HepG2 (cell line): ENCODE measurements around the gene EPHA10. TPM values are rescaled to one million over a fixed set of nuclear protein-coding genes. Genes with fewer than 3 reads are reported as not detected.
A peak's percentile ranks its signal among the peaks of the same experiment; 100 is the strongest.

Source experiments
- ARNT2 ChIP-seq: sonication (generic); formaldehyde crosslinking; IDR thresholded peaks from 2 replicates; pipeline ENCODE4 v1.8.0; 2022; ENCODE audit warnings: mild to moderate bottlenecking, low read depth, missing genetic modification reagents, moderate library complexity
- CEBPG ChIP-seq: IDR thresholded peaks from 2 replicates; pipeline ENCODE4 v1.6.1; 2016
- CENPX ChIP-seq: sonication (generic); formaldehyde crosslinking; IDR thresholded peaks from 2 replicates; pipeline ENCODE4 v1.9.0; 2021; ENCODE audit warnings: mild to moderate bottlenecking, missing genetic modification reagents, moderate library complexity
- DMAP1 ChIP-seq: IDR thresholded peaks from 2 replicates; pipeline ENCODE4 v1.6.1; 2016
- DNMT3B ChIP-seq: conservative IDR thresholded peaks from 2 replicates; pipeline ENCODE4 v1.6.1; 2016; ENCODE audit warnings: missing biosample characterization, control low read depth
- FOSL2 ChIP-seq: sonication (generic); formaldehyde crosslinking; IDR thresholded peaks from 2 replicates; pipeline ENCODE4 v1.4.0; 2020; ENCODE audit warnings: missing genetic modification reagents
- FOXM1 ChIP-seq: sonication (generic); formaldehyde crosslinking; IDR thresholded peaks from 2 replicates; pipeline ENCODE4 v1.5.0; 2020; ENCODE audit warnings: missing genetic modification reagents
- NFKBIZ ChIP-seq: IDR thresholded peaks from 2 replicates; pipeline ENCODE4 v1.6.1; 2018; ENCODE audit warnings: missing genetic modification reagents, missing compliant biosample characterization
- NFYC ChIP-seq: IDR thresholded peaks from 2 replicates; pipeline ENCODE4 v1.6.1; 2016; ENCODE audit warnings: missing genetic modification reagents, missing compliant biosample characterization
- PHF20 ChIP-seq: sonication (generic); formaldehyde crosslinking; IDR thresholded peaks from 2 replicates; pipeline ENCODE4 v1.5.0; 2020; ENCODE audit warnings: mild to moderate bottlenecking, missing genetic modification reagents
- POLR2AphosphoS5 ChIP-seq: IDR thresholded peaks from 2 replicates; pipeline ENCODE4 v1.6.1; 2012; ENCODE audit warnings: low read depth, low read length
- REXO4 ChIP-seq: sonication (generic); formaldehyde crosslinking; IDR thresholded peaks from 2 replicates; pipeline ENCODE4 v1.8.0; 2022; ENCODE audit warnings: missing genetic modification reagents, mild to moderate bottlenecking, borderline replicate concordance
- SRSF9 ChIP-seq: fragments of 200-400 bp; formaldehyde crosslinking; IDR thresholded peaks from 2 replicates; pipeline ENCODE4 v1.6.1; 2018; ENCODE audit warnings: borderline replicate concordance, mild to moderate bottlenecking, low read depth, low read length; ENCODE audit not compliant: insufficient read depth, poor library complexity, severe bottlenecking
- SYNCRIP ChIP-seq: fragments of 200-400 bp; formaldehyde crosslinking; IDR thresholded peaks from 2 replicates; pipeline ENCODE4 v1.6.1; 2018; ENCODE audit warnings: mild to moderate bottlenecking, low read depth, low read length; ENCODE audit not compliant: insufficient read depth
- ZNF672 ChIP-seq: sonication (generic); formaldehyde crosslinking; IDR thresholded peaks from 2 replicates; pipeline ENCODE4 v1.8.1; 2022; ENCODE audit warnings: missing genetic modification reagents
- ZNF709 ChIP-seq: sonication (generic); formaldehyde crosslinking; IDR thresholded peaks from 2 replicates; pipeline ENCODE4 v1.5.0; 2020; ENCODE audit warnings: mild to moderate bottlenecking, missing genetic modification reagents
- polyA plus RNA-seq, 8 experiments: library from polyadenylated mRNA; depleted of rRNA in 3 of 8; stranded (reverse) in 7 of 8; unstranded in 1 of 8; fragments of >200 nt; fragmentation: Illumina TruSeq in 4 of 8; extraction: Trizol in 4 of 8; gene quantifications; 2 replicates each; pipeline versions ENCODE4 v1.2.1 to v1.2.3, GENCODE V29; 2011 to 2016; ENCODE audit warnings: low read depth in 4 of 8, missing spikeins in 1 of 8, mixed read lengths in 1 of 8; ENCODE audit not compliant: insufficient read depth in 1 of 8
- total RNA-seq, 5 experiments: library from RNA; depleted of rRNA; stranded (reverse); fragments of >200 nt; fragmentation: Illumina TruSeq; extraction: Trizol; gene quantifications; 2 replicates each; pipeline ENCODE4 v1.2.3, GENCODE V29; 2016; ENCODE audit warnings: low read depth in 1 of 5
- TF ChIP-seq, protein P1 (sequence below): sonication (generic); formaldehyde crosslinking; IDR thresholded peaks from 2 replicates; pipeline ENCODE4 v1.4.0; 2020; ENCODE audit warnings: missing genetic modification reagents
- TF ChIP-seq, protein P2 (sequence below): IDR thresholded peaks from 2 replicates; pipeline ENCODE4 v1.6.1; 2016
- TF ChIP-seq, protein P3 (sequence below): sonication (generic); formaldehyde crosslinking; IDR thresholded peaks from 2 replicates; pipeline ENCODE4 v1.5.0; 2020; ENCODE audit warnings: missing genetic modification reagents
- TF ChIP-seq, protein P4 (sequence below): IDR thresholded peaks from 2 replicates; pipeline ENCODE4 v1.6.1; 2016; ENCODE audit warnings: low read depth
- TF ChIP-seq, protein P5 (sequence below): sonication (generic); formaldehyde crosslinking; IDR thresholded peaks from 2 replicates; pipeline ENCODE4; 2020; ENCODE audit warnings: missing genetic modification reagents, mild to moderate bottlenecking, borderline replicate concordance
- TF ChIP-seq, protein P6 (sequence below): IDR thresholded peaks from 2 replicates; pipeline ENCODE4 v1.6.1; 2016; ENCODE audit warnings: missing biosample characterization, missing genetic modification reagents, low read depth

The EPHA10 gene
- total and polyA plus RNA-seq, 2 of the 13 experiments (the other 11 are each of a cell fraction or from before 2014, with no cell fraction given) = 0.11 to 0.58 TPM

DNA sequence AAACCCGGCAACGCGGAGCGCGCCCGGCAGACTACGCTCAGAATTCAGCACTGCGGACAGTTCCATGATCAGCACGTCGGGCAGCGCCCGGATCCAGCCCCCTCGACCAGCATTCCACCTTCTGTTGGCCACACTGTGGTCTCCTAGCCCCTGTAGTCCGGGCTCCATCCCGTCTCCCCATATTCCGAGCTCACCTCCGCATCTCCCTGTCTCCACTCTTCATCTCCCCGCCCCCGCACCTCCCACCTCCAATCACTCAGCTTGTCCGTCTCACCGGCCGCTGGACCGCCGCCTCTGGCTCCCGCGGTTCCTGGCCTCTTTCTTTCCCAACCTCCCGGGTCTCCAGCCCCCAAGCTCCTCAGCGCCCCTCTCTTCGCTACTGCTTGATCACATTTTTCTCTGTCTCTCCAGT is 500 bp downstream of the EPHA10 start (continued):
- TF ChIP-seq DMAP1 (CRISPR knock-in tag) (peak; percentile 79; the same call in 1 of the 2 replicates), CENPX (CRISPR knock-in tag) (no peak), DNMT3B (CRISPR knock-in tag) (peak; percentile 99; the same call in 1 of the 2 replicates), FOSL2 (peak; percentile 85), ZNF672 (CRISPR knock-in tag) (peak; percentile 81; the same call in 1 of the 2 replicates), POLR2AphosphoS5 (no peak), SRSF9 (no peak), FOXM1 (CRISPR knock-in tag) (peak; percentile 98), ZNF709 (CRISPR knock-in tag) (peak; percentile 99), NFKBIZ (peak; percentile 98), ARNT2 (CRISPR knock-in tag) (peak; percentile 96), NFYC (CRISPR knock-in tag) (peak; percentile 65), REXO4 (peak; percentile 95), CEBPG (CRISPR knock-in tag) (peak; percentile 45), SYNCRIP (no peak), PHF20 (peak; percentile 81)
- TF ChIP-seq, protein P1, sequence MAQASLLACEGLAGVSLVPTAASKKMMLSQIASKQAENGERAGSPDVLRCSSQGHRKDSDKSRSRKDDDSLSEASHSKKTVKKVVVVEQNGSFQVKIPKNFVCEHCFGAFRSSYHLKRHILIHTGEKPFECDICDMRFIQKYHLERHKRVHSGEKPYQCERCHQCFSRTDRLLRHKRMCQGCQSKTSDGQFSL (CRISPR knock-in tag) = peak; percentile 88
- TF ChIP-seq, protein P2, sequence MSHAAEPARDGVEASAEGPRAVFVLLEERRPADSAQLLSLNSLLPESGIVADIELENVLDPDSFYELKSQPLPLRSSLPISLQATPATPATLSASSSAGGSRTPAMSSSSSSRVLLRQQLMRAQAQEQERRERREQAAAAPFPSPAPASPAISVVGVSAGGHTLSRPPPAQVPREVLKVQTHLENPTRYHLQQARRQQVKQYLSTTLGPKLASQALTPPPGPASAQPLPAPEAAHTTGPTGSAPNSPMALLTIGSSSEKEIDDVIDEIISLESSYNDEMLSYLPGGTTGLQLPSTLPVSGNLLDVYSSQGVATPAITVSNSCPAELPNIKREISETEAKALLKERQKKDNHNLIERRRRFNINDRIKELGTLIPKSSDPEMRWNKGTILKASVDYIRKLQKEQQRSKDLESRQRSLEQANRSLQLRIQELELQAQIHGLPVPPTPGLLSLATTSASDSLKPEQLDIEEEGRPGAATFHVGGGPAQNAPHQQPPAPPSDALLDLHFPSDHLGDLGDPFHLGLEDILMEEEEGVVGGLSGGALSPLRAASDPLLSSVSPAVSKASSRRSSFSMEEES (CRISPR knock-in tag) = peak; percentile 98
- TF ChIP-seq, protein P3, sequence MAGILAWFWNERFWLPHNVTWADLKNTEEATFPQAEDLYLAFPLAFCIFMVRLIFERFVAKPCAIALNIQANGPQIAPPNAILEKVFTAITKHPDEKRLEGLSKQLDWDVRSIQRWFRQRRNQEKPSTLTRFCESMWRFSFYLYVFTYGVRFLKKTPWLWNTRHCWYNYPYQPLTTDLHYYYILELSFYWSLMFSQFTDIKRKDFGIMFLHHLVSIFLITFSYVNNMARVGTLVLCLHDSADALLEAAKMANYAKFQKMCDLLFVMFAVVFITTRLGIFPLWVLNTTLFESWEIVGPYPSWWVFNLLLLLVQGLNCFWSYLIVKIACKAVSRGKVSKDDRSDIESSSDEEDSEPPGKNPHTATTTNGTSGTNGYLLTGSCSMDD (CRISPR knock-in tag) = peak; percentile 99
- TF ChIP-seq, protein P4, sequence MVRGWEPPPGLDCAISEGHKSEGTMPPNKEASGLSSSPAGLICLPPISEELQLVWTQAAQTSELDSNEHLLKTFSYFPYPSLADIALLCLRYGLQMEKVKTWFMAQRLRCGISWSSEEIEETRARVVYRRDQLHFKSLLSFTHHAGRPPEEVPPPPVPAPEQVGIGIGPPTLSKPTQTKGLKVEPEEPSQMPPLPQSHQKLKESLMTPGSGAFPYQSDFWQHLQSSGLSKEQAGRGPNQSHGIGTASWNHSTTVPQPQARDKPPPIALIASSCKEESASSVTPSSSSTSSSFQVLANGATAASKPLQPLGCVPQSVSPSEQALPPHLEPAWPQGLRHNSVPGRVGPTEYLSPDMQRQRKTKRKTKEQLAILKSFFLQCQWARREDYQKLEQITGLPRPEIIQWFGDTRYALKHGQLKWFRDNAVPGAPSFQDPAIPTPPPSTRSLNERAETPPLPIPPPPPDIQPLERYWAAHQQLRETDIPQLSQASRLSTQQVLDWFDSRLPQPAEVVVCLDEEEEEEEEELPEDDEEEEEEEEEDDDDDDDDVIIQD (CRISPR knock-in tag) = peak; percentile 69; the same call in 1 of the 2 replicates
- TF ChIP-seq, protein P5, sequence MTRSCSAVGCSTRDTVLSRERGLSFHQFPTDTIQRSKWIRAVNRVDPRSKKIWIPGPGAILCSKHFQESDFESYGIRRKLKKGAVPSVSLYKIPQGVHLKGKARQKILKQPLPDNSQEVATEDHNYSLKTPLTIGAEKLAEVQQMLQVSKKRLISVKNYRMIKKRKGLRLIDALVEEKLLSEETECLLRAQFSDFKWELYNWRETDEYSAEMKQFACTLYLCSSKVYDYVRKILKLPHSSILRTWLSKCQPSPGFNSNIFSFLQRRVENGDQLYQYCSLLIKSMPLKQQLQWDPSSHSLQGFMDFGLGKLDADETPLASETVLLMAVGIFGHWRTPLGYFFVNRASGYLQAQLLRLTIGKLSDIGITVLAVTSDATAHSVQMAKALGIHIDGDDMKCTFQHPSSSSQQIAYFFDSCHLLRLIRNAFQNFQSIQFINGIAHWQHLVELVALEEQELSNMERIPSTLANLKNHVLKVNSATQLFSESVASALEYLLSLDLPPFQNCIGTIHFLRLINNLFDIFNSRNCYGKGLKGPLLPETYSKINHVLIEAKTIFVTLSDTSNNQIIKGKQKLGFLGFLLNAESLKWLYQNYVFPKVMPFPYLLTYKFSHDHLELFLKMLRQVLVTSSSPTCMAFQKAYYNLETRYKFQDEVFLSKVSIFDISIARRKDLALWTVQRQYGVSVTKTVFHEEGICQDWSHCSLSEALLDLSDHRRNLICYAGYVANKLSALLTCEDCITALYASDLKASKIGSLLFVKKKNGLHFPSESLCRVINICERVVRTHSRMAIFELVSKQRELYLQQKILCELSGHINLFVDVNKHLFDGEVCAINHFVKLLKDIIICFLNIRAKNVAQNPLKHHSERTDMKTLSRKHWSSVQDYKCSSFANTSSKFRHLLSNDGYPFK (CRISPR knock-in tag) = peak; percentile 77; the same call in 1 of the 2 replicates
- TF ChIP-seq, protein P6, sequence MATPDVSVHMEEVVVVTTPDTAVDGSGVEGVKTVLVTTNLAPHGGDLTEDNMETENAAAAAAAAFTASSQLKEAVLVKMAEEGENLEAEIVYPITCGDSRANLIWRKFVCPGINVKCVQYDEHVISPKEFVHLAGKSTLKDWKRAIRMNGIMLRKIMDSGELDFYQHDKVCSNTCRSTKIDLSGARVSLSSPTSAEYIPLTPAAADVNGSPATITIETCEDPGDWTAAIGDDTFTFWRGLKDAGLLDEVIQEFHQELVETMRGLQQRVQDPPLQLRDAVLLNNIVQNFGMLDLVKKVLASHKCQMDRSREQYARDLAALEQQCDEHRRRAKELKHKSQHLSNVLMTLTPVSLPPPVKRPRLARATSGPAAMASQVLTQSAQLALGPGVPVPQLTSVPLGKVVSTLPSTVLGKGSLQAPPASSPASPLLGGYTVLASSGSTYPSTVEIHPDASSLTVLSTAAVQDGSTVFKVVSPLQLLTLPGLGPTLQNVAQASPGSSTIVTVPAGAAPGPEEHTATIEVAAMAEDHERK (CRISPR knock-in tag) = no peak; the same call in 1 of the 2 replicates
